K562 (cell line): ENCODE measurements around the gene TANC1. TPM values are rescaled to one million over a fixed set of nuclear protein-coding genes. Genes with fewer than 3 reads are reported as not detected.
A peak's percentile ranks its signal among the peaks of the same experiment; 100 is the strongest.

Source experiments
- ATAC-seq: fragments of 200-7000 bp; cut with Tn5 transposase; 3 replicates; pipeline ENCODE4 v1.9.1; 2020; ENCODE audit warnings: moderate library complexity
- BruUV-seq: library from RNA; stranded (reverse); fragments of 400-500 nt; replicated peaks from 2 replicates; lab custom pipeline; 2021; lab: Mats Ljungman, UMichigan
- CTCF ChIA-PET: fragments of 300-600 bp; formaldehyde crosslinking; extraction: SDS; loops from one replicate; lab custom pipeline; 2021; ENCODE audit warnings: low intra/inter-chr PET ratio; lab: Yijun Ruan, JAX
- POLR2A ChIA-PET: fragments of 300-600, 350-650 bp; sonication (Branson Sonifier 250); formaldehyde crosslinking; extraction: SDS; loops from one replicate; lab custom pipeline; 2021; ENCODE audit warnings: antibody characterized with exemption, inconsistent platforms; lab: Yijun Ruan, JAX
- DNase-seq, 4 experiments: peaks; one replicate each; pipeline versions ENCODE4 v3.0.0 to v3.0.0-alpha.2; 2011 to 2018; ENCODE audit warnings: low spot score in 3 of 4, mixed read lengths in 3 of 4; ENCODE audit errors: extremely low read depth in 1 of 4
- FAIRE-seq: peaks from 2 replicates; lab custom pipeline; 2011; peaks lifted over from hg19 to GRCh38; lab: Jason Lieb, UNC
- H2AFZ ChIP-seq: 2 replicates; pipeline ENCODE4 v1.6.0; 2011; ENCODE audit warnings: low read depth, low read length, control low read depth, inconsistent platforms
- H3K27ac ChIP-seq: fragments of 200-600 bp; 3 replicates; pipeline ENCODE4 v1.8.0; 2011; ENCODE audit warnings: low read depth, mild to moderate bottlenecking, control low read depth, inconsistent platforms, low read length, moderate library complexity, mixed read lengths; ENCODE audit errors: extremely low read depth
- H3K27me3 ChIP-seq, 2 experiments: fragments of 300-600 bp in 1 of 2; 2 replicates in 1 of 2; 3 replicates in 1 of 2; pipeline versions ENCODE4 v1.6.0 to v1.8.0; 2011; ENCODE audit warnings: inconsistent platforms in 2 of 2, low read length in 2 of 2, mild to moderate bottlenecking in 1 of 2, mixed read lengths in 1 of 2, moderate library complexity in 1 of 2; ENCODE audit not compliant: control insufficient read depth in 2 of 2, insufficient read depth in 2 of 2
- H3K36me3 ChIP-seq: fragments of 300-600 bp; 3 replicates; pipeline ENCODE4 v1.8.0; 2011; ENCODE audit warnings: mild to moderate bottlenecking, low read length, inconsistent platforms; ENCODE audit not compliant: control insufficient read depth, insufficient read depth
- H3K4me1 ChIP-seq, 2 experiments: fragments of 200-600 bp in 1 of 2; replicated peaks in 1 of 2; 2 replicates in 1 of 2; 3 replicates in 1 of 2; pipeline versions ENCODE4 v1.5.1 to v1.8.0; 2011; ENCODE audit warnings: inconsistent platforms in 2 of 2, low read length in 2 of 2, mild to moderate bottlenecking in 1 of 2, mixed read lengths in 1 of 2, moderate library complexity in 1 of 2; ENCODE audit not compliant: control insufficient read depth in 2 of 2, insufficient read depth in 2 of 2
- H3K4me2 ChIP-seq: 2 replicates; pipeline ENCODE4 v1.6.1; 2011; ENCODE audit warnings: low read length, control low read depth, inconsistent platforms, mixed read lengths; ENCODE audit not compliant: insufficient read depth
- H3K4me3 ChIP-seq: fragments of 200-600 bp; sonication (generic), shearing (Covaris generic); 2 replicates; pipeline ENCODE4 v1.5.1; 2016; ENCODE audit warnings: control low read depth, inconsistent platforms
- H3K79me2 ChIP-seq: fragments of 200-600 bp; 3 replicates; pipeline ENCODE4 v1.8.0; 2011; ENCODE audit warnings: low read length, inconsistent platforms; ENCODE audit not compliant: control insufficient read depth, insufficient read depth
- H3K9ac ChIP-seq, 2 experiments: 2 replicates each; pipeline versions ENCODE4 v1.6.0 to v1.6.1; 2011; ENCODE audit warnings: low read depth in 2 of 2, low read length in 2 of 2, control low read depth in 1 of 2, inconsistent platforms in 1 of 2, mild to moderate bottlenecking in 1 of 2, mixed read lengths in 1 of 2; ENCODE audit not compliant: insufficient read depth in 1 of 2
- H3K9me1 ChIP-seq: one replicate; pipeline ENCODE4 v1.6.0; 2011; ENCODE audit warnings: inconsistent platforms, mild to moderate bottlenecking, low read length, moderate library complexity; ENCODE audit not compliant: control insufficient read depth, insufficient read depth
- H3K9me3 ChIP-seq: replicated peaks from 2 replicates; pipeline ENCODE4 v1.5.1; 2011; ENCODE audit warnings: low read depth, low read length, inconsistent platforms; ENCODE audit not compliant: control insufficient read depth, insufficient read depth
- H4K20me1 ChIP-seq: replicated peaks from 2 replicates; pipeline ENCODE4 v1.6.1; 2011; ENCODE audit warnings: low read length, inconsistent platforms, mixed read lengths; ENCODE audit not compliant: control insufficient read depth, insufficient read depth
- CC2D1A ChIP-seq: fragments of 450-650 bp; IDR thresholded peaks from 2 replicates; pipeline ENCODE4 v1.6.1; 2017; ENCODE audit warnings: mild to moderate bottlenecking
- EHMT2 ChIP-seq: fragments of 450-650 bp; IDR thresholded peaks from 2 replicates; pipeline ENCODE4 v1.6.1; 2018; ENCODE audit warnings: antibody characterized with exemption
- MYNN ChIP-seq, 2 experiments: sonication (generic); formaldehyde crosslinking in 1 of 2; IDR thresholded peaks; 2 replicates each; pipeline versions ENCODE4 v1.5.0 to v1.6.1; 2016 to 2020; ENCODE audit warnings: antibody characterized with exemption in 1 of 2, missing genetic modification reagents in 1 of 2
- RBM25 ChIP-seq: fragments of 200-400 bp; formaldehyde crosslinking; IDR thresholded peaks from 2 replicates; pipeline ENCODE4 v1.6.1; 2018; ENCODE audit warnings: low read length, low read depth, moderate library complexity; ENCODE audit not compliant: severe bottlenecking
- SAFB2 ChIP-seq: fragments of 200-400 bp; formaldehyde crosslinking; IDR thresholded peaks from 2 replicates; pipeline ENCODE4 v1.6.1; 2018; ENCODE audit warnings: borderline replicate concordance, low read length, low read depth, moderate library complexity; ENCODE audit not compliant: severe bottlenecking
- SREBF1 ChIP-seq: fragments of 150-350 bp; IDR thresholded peaks from 2 replicates; pipeline ENCODE4 v1.6.1; 2014; ENCODE audit warnings: antibody characterized with exemption, low read depth, low read length, borderline replicate concordance
- TARDBP ChIP-seq: fragments of 450-650 bp; IDR thresholded peaks from 2 replicates; pipeline ENCODE4 v1.6.1; 2016
- TCF7 ChIP-seq: sonication (generic); IDR thresholded peaks from 2 replicates; pipeline ENCODE4 v1.6.1; 2016; ENCODE audit warnings: antibody characterized with exemption, borderline replicate concordance
- ZFP36 ChIP-seq: fragments of 150-350 bp; IDR thresholded peaks from 2 replicates; pipeline ENCODE4 v1.6.1; 2018; ENCODE audit warnings: low read length, low read depth; ENCODE audit not compliant: partially characterized antibody
- WGBS: fragments of 100-300 bp; shearing (Covaris generic); methylation state at CpG from one replicate; pipeline ENCODE4 v1.1.6; 2016; ENCODE audit warnings: low coverage, mixed read lengths; ENCODE audit not compliant: insufficient coverage; ENCODE audit errors: missing lambda C conversion rate; 5-methylcytosine and 5-hydroxymethylcytosine counted together
- in situ Hi-C: fragments of 300-500 bp; cut with MboI; formaldehyde crosslinking; loops from 4 replicates; pipeline ENCODE4 v1.15.0; 2018; ENCODE audit warnings: inconsistent platforms, mixed read lengths
- intact Hi-C: fragments of 100-400 bp; cut with micrococcal nuclease; formaldehyde crosslinking; loops from 2 replicates; pipeline ENCODE4 v1.14.2; 2022
- polyA plus RNA-seq, 8 experiments: library from polyadenylated mRNA; depleted of rRNA in 4 of 8; stranded (reverse) in 5 of 8; unstranded in 3 of 8; fragments of >200 nt; fragmentation: Nextera tagmentation in 2 of 8; fragmentation: Illumina TruSeq in 1 of 8; extraction: Ambion mirVana in 2 of 8; extraction: Trizol in 1 of 8; gene quantifications; 2 replicates each; pipeline versions ENCODE4 v1.2.1 to v1.2.3, GENCODE V29; 2011 to 2014; ENCODE audit warnings: inconsistent platforms in 1 of 8, missing spikeins in 1 of 8
- total RNA-seq, 7 experiments: library from RNA; depleted of rRNA in 6 of 7; stranded (reverse); fragments of >200 nt in 6 of 7; fragmentation: Illumina TruSeq in 2 of 7; extraction: Trizol in 2 of 7; gene quantifications; 2 replicates each; pipeline versions ENCODE4 v1.2.1 to v1.2.3, GENCODE V29; 2011 to 2021; ENCODE audit warnings: low replicate concordance in 1 of 7
- TF ChIP-seq, protein P1 (sequence below), 2 experiments: fragments of 450-650 bp; formaldehyde crosslinking in 1 of 2; IDR thresholded peaks; 2 replicates each; pipeline versions ENCODE4 v1.4.0 to v1.6.1; 2014 to 2020; ENCODE audit warnings: mild to moderate bottlenecking in 2 of 2, borderline replicate concordance in 1 of 2, low read depth in 1 of 2
- TF ChIP-seq, protein P2 (sequence below): fragments of 450-650 bp; IDR thresholded peaks from 2 replicates; pipeline ENCODE4 v1.6.1; 2018; ENCODE audit not compliant: partially characterized antibody

TANC1 gene
- total and polyA plus RNA-seq, 9 of the 15 experiments (the other 6 are each of a cell fraction or from before 2014, with no cell fraction given) = under 0.01 to 0.20 (median 0.07) TPM; not detected in 1

DNA sequence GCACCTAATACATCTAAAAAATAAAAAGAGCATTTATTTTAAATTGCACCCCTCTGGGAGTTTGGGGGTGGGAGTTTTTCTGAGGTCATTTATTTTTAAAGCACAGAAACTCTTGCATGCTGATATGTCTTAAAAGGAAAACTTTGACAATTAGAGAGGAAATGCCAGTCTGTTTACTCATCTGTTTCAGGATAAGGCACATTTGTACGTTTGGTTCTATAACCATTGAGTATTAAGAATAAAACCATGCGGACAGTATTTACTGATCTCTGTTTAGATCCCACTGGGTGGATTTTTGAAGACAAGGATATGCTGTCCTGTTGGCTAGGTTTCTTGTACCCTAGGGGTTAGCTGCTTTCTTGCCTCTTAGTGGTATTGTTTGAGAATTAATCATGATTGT lies 122.9 kb downstream of the TANC1 start:
- H3K4me1 ChIP-seq = no peaks in the 10 kb centered on the region
- no peak for DNase-seq
- H3K4me2 ChIP-seq = no peak overlapping the region
- no peaks in the 10 kb centered on the region for H3K79me2 ChIP-seq
- H3K9ac ChIP-seq = no peak overlapping the region
- no peaks in the 10 kb centered on the region for H3K9me1 ChIP-seq
- no peak overlapping the region for H3K4me3 ChIP-seq
- no peak overlapping the region for H2AFZ ChIP-seq
- ChIA-PET POLR2A (interaction anchor here (0.6 kb wide), 2 partner anchors 14 to 68 kb away, joined by 3 to 4 read pairs; no protein-coding TSS in a partner anchor), CTCF (no interaction called here)
- H4K20me1 ChIP-seq = no peaks in the 10 kb centered on the region
- H3K27me3 ChIP-seq = peaks cover 4 to 22% of the 10 kb centered on the region in 2 experiments; a peak in 4 of 5 replicates
- H3K27ac ChIP-seq = no peak overlapping the region
- BruUV-seq = no TSS peak
- no peaks in the 10 kb centered on the region for H3K36me3 ChIP-seq
- no peaks in the 10 kb centered on the region for H3K9me3 ChIP-seq
- intact Hi-C loops = no loop called here
- WGBS = 19% methylated on average over 2 of the region's 2 CpGs
- peak; percentile 49 for FAIRE-seq
- in situ Hi-C loops = no loop called here
- ATAC-seq = no peak
- no peak for TF ChIP-seq EHMT2
- TF ChIP-seq, protein P1, sequence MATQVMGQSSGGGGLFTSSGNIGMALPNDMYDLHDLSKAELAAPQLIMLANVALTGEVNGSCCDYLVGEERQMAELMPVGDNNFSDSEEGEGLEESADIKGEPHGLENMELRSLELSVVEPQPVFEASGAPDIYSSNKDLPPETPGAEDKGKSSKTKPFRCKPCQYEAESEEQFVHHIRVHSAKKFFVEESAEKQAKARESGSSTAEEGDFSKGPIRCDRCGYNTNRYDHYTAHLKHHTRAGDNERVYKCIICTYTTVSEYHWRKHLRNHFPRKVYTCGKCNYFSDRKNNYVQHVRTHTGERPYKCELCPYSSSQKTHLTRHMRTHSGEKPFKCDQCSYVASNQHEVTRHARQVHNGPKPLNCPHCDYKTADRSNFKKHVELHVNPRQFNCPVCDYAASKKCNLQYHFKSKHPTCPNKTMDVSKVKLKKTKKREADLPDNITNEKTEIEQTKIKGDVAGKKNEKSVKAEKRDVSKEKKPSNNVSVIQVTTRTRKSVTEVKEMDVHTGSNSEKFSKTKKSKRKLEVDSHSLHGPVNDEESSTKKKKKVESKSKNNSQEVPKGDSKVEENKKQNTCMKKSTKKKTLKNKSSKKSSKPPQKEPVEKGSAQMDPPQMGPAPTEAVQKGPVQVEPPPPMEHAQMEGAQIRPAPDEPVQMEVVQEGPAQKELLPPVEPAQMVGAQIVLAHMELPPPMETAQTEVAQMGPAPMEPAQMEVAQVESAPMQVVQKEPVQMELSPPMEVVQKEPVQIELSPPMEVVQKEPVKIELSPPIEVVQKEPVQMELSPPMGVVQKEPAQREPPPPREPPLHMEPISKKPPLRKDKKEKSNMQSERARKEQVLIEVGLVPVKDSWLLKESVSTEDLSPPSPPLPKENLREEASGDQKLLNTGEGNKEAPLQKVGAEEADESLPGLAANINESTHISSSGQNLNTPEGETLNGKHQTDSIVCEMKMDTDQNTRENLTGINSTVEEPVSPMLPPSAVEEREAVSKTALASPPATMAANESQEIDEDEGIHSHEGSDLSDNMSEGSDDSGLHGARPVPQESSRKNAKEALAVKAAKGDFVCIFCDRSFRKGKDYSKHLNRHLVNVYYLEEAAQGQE (IDR thresholded peaks at IDR 0.05; ENCODE audit: borderline replicate concordance) = no peak
- TF ChIP-seq, protein P1 (CRISPR knock-in tag; IDR thresholded peaks at IDR 0.05; ENCODE audit: low read depth) = no peak
- TF ChIP-seq, protein P2, sequence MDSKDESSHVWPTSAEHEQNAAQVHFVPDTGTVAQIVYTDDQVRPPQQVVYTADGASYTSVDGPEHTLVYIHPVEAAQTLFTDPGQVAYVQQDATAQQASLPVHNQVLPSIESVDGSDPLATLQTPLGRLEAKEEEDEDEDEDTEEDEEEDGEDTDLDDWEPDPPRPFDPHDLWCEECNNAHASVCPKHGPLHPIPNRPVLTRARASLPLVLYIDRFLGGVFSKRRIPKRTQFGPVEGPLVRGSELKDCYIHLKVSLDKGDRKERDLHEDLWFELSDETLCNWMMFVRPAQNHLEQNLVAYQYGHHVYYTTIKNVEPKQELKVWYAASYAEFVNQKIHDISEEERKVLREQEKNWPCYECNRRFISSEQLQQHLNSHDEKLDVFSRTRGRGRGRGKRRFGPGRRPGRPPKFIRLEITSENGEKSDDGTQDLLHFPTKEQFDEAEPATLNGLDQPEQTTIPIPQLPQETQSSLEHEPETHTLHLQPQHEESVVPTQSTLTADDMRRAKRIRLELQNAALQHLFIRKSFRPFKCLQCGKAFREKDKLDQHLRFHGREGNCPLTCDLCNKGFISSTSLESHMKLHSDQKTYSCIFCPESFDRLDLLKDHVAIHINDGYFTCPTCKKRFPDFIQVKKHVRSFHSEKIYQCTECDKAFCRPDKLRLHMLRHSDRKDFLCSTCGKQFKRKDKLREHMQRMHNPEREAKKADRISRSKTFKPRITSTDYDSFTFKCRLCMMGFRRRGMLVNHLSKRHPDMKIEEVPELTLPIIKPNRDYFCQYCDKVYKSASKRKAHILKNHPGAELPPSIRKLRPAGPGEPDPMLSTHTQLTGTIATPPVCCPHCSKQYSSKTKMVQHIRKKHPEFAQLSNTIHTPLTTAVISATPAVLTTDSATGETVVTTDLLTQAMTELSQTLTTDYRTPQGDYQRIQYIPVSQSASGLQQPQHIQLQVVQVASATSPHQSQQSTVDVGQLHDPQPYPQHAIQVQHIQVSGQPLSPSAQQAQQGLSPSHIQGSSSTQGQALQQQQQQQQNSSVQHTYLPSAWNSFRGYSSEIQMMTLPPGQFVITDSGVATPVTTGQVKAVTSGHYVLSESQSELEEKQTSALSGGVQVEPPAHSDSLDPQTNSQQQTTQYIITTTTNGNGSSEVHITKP = no peak
- TF ChIP-seq SREBF1 = no peak
- no peak for TF ChIP-seq MYNN (IDR thresholded peaks at IDR 0.05)
- TF ChIP-seq MYNN (CRISPR knock-in tag; IDR thresholded peaks at IDR 0.05) = no peak
- no peak for TF ChIP-seq SAFB2
- TF ChIP-seq TARDBP = no peak
- no peak for TF ChIP-seq ZFP36
- no peak for TF ChIP-seq TCF7
- TF ChIP-seq RBM25 = no peak
- no peak for TF ChIP-seq CC2D1A
